BJ (cell line): ENCODE measurements around the gene EXOG. TPM values are rescaled to one million over a fixed set of nuclear protein-coding genes. Genes with fewer than 3 reads are reported as not detected.

Source experiments
- CTCF ChIA-PET: fragments of 350-600 bp; formaldehyde crosslinking; extraction: SDS; loops from one replicate; lab custom pipeline; 2021; ENCODE audit warnings: antibody characterized with exemption, inconsistent platforms; lab: Yijun Ruan, JAX
- POLR2A ChIA-PET: fragments of 300-600 bp; sonication (Branson Sonifier 250); formaldehyde crosslinking; extraction: SDS; loops from one replicate; lab custom pipeline; 2021; ENCODE audit warnings: antibody characterized with exemption; lab: Charles Lee
- DNase-seq: peaks from one replicate; pipeline ENCODE4 v3.0.0-alpha.2; 2011; ENCODE audit warnings: low read depth
- H3K27me3 ChIP-seq: 2 replicates; pipeline ENCODE4 v1.6.0; 2011; ENCODE audit warnings: low read length; ENCODE audit not compliant: control insufficient read depth, insufficient read depth
- H3K36me3 ChIP-seq: 2 replicates; pipeline ENCODE4 v1.5.1; 2011; ENCODE audit warnings: low read length; ENCODE audit not compliant: control insufficient read depth, insufficient read depth
- H3K4me3 ChIP-seq: 2 replicates; pipeline ENCODE4 v1.5.1; 2011; ENCODE audit warnings: low read depth, mild to moderate bottlenecking, control low read depth, low read length
- CTCF ChIP-seq: IDR thresholded peaks from 2 replicates; pipeline ENCODE4 v1.5.1; 2011; ENCODE audit warnings: low read depth, mild to moderate bottlenecking, control low read depth, inconsistent platforms, low read length, moderate library complexity; ENCODE audit not compliant: insufficient read depth
- polyA plus RNA-seq: library from polyadenylated mRNA; depleted of rRNA; stranded (reverse); fragments of >200 nt; gene quantifications from 2 replicates; pipeline ENCODE4 v1.2.3, GENCODE V29; 2011

EXOG gene
- polyA plus RNA-seq, 1 experiment, result 7.5 TPM

GRCh38 chr3:38491215-38491614 lies 4.9 kb upstream of the EXOG start:
- no peak for DNase-seq
- ChIA-PET CTCF (interaction anchor here (3.5 kb wide), 1 partner anchor 11 kb away, joined by 22 read pairs; no protein-coding TSS in a partner anchor), POLR2A (no interaction called here)
- Histone ChIP-seq H3K27me3 (no peaks in the 10 kb centered on the region), H3K36me3 (no peaks in the 10 kb centered on the region), H3K4me3 (no peak overlapping the region)
- no peak for TF ChIP-seq CTCF

GRCh38 chr3:38493031-38493430 lies 3.1 kb upstream of the EXOG start:
- no peaks in the 10 kb centered on the region for H3K36me3 ChIP-seq
- ChIA-PET CTCF (interaction anchor here (1.7 kb wide), 1 partner anchor 13 kb away, joined by 11 read pairs; no protein-coding TSS in a partner anchor), POLR2A (no interaction called here)
- no peak overlapping the region for H3K4me3 ChIP-seq
- no peak for DNase-seq
- no peak for TF ChIP-seq CTCF
- no peaks in the 10 kb centered on the region for H3K27me3 ChIP-seq

GRCh38 chr3:38497031-38497430 lies 891 bp downstream of the EXOG start:
- TF ChIP-seq CTCF, result no peak
- Histone ChIP-seq H3K27me3 (no peaks in the 10 kb centered on the region), H3K36me3 (no peaks in the 10 kb centered on the region), H3K4me3 (peak overlapping the region; percentile 55)
- POLR2A ChIA-PET, result interaction anchor here (0.7 kb wide), 1 partner anchor 473 kb away, joined by 22 read pairs; no protein-coding TSS in a partner anchor
- CTCF ChIA-PET, result interaction anchor here (0.6 to 3.9 kb wide), 16 partner anchors 12 to 918 kb away, joined by 3 to 32 read pairs (median 6); partner anchors contain the start of gene XYLB
- no peak for DNase-seq

GRCh38 chr3:38500688-38501417 lies 4.7 kb downstream of the EXOG start:
- POLR2A ChIA-PET, result no interaction called here

More at GRCh38 chr3:38500688-38501417, 4.7 kb downstream of the EXOG start:
- no peak for TF ChIP-seq CTCF
- CTCF ChIA-PET, result interaction anchor here (1.3 to 1.6 kb wide), 2 partner anchors 20 to 151 kb away, joined by 5 to 7 read pairs; no protein-coding TSS in a partner anchor
- no peaks in the 10 kb centered on the region for H3K27me3 ChIP-seq
- DNase-seq, result no peak
- H3K4me3 ChIP-seq, result no peak overlapping the region
- no peaks in the 10 kb centered on the region; the same call in 1 of the 2 replicates for H3K36me3 ChIP-seq
